Sigmoid colon (tissue), 4 donors: Measurements from ENCODE around the gene PPARD.

Experiments used
- CTCF ChIP-seq, 4 experiments: fragments of 450-650 bp in 3 of 4; fragments of 200-600 bp in 1 of 4; IDR thresholded peaks; one replicate each; pipeline ENCODE4 v1.5.1; 2016 to 2019; ENCODE audit warnings: antibody characterized with exemption in 4 of 4, mild to moderate bottlenecking in 3 of 4, moderate library complexity in 2 of 4
- EP300 ChIP-seq, 4 donors: sonication (generic); formaldehyde crosslinking; IDR thresholded peaks; one replicate each; pipeline ENCODE4 v1.6.1; 2017; ENCODE audit warnings: antibody characterized with exemption in 4 of 4
- POLR2A ChIP-seq, 2 donors: fragments of 450-650 bp; IDR thresholded peaks; one replicate each; pipeline ENCODE4 v1.6.1; 2016; ENCODE audit warnings: antibody characterized with exemption in 2 of 2, mild to moderate bottlenecking in 2 of 2, moderate library complexity in 2 of 2
- POLR2AphosphoS5 ChIP-seq, 4 donors: sonication (generic); formaldehyde crosslinking; IDR thresholded peaks; one replicate each; pipeline ENCODE4 v1.6.1; 2017; ENCODE audit warnings: antibody characterized with exemption in 4 of 4

- no peak for TF ChIP-seq POLR2A (IDR thresholded peaks at IDR 0.05)
- TF ChIP-seq CTCF (IDR thresholded peaks at IDR 0.05) = no peak
- TF ChIP-seq EP300 (IDR thresholded peaks at IDR 0.05) = no peak
- no peak for TF ChIP-seq POLR2AphosphoS5 (IDR thresholded peaks at IDR 0.05)
Measured at GRCh38 chr6:35425284-35425683, 82.9 kb downstream of the PPARD start.
